GM12878 (cell line): ENCODE results near the gene CCDC80. TPM values are rescaled to one million over a fixed set of nuclear protein-coding genes. Genes with fewer than 3 reads are reported as not detected.

Source experiments
- ATAC-seq: fragments of 200-7000 bp; cut with Tn5 transposase; 3 replicates; pipeline ENCODE4 v1.9.1; 2020; ENCODE audit warnings: mild to moderate bottlenecking, moderate library complexity
- BruUV-seq: library from RNA; stranded (reverse); fragments of 400-500 nt; replicated peaks from 2 replicates; lab custom pipeline; 2021; lab: Mats Ljungman, UMichigan
- CTCF ChIA-PET: fragments of 300-600 bp; sonication (Branson Sonifier 250); formaldehyde crosslinking; extraction: SDS; loops from one replicate; lab custom pipeline; 2021; ENCODE audit warnings: inconsistent platforms; lab: Yijun Ruan, JAX
- POLR2A ChIA-PET: fragments of 350-600 bp; formaldehyde crosslinking; extraction: SDS; loops from one replicate; lab custom pipeline; 2021; ENCODE audit warnings: inconsistent platforms; lab: Charles Lee
- RAD21 ChIA-PET: fragments of 300-600 bp; sonication (Branson Sonifier 250); formaldehyde crosslinking; loops from one replicate; lab custom pipeline; 2023; ENCODE audit warnings: antibody characterized with exemption; ENCODE audit not compliant: unreplicated experiment; lab: Charles Lee
- SMC1A ChIA-PET: fragments of 300-600 bp; sonication (Branson Sonifier 250); formaldehyde crosslinking; loops from one replicate; lab custom pipeline; 2023; ENCODE audit not compliant: unreplicated experiment, uncharacterized antibody; lab: Charles Lee
- DNase-seq: peaks from one replicate; pipeline ENCODE4 v3.0.0-alpha.2; 2011; ENCODE audit warnings: low read depth, low spot score
- FAIRE-seq: peaks from 3 replicates; lab custom pipeline; 2011; peaks lifted over from hg19 to GRCh38; lab: Jason Lieb, UNC
- H2AFZ ChIP-seq: 2 replicates; pipeline ENCODE4 v1.6.0; 2011; ENCODE audit warnings: low read depth, low read length, control low read depth; ENCODE audit not compliant: control insufficient read depth
- H3K27ac ChIP-seq: 2 replicates; pipeline ENCODE4 v1.5.1; 2011; ENCODE audit warnings: control low read depth; ENCODE audit not compliant: control insufficient read depth, insufficient read depth
- H3K27me3 ChIP-seq, 2 experiments: replicated peaks in 1 of 2; 2 replicates each; pipeline versions ENCODE4 v1.6.0 to v1.6.1; 2011; ENCODE audit warnings: low read length in 1 of 2; ENCODE audit not compliant: control insufficient read depth in 2 of 2, insufficient read depth in 2 of 2
- H3K36me3 ChIP-seq, 2 experiments: 2 replicates each; pipeline ENCODE4 v1.5.1; 2011; ENCODE audit warnings: low read length in 1 of 2; ENCODE audit not compliant: control insufficient read depth in 2 of 2, insufficient read depth in 2 of 2
- H3K4me1 ChIP-seq: 2 replicates; pipeline ENCODE4 v1.6.1; 2011; ENCODE audit warnings: mild to moderate bottlenecking, low read length, moderate library complexity, mixed read lengths; ENCODE audit not compliant: control insufficient read depth, insufficient read depth
- H3K4me2 ChIP-seq: 2 replicates; pipeline ENCODE4 v1.6.0; 2011; ENCODE audit warnings: control low read depth; ENCODE audit not compliant: control insufficient read depth, insufficient read depth
- H3K4me3 ChIP-seq: fragments of 200-600 bp; sonication (generic); 2 replicates; pipeline ENCODE4 v1.5.1; 2016
- H3K79me2 ChIP-seq: 2 replicates; pipeline ENCODE4 v1.6.0; 2011; ENCODE audit warnings: low read length; ENCODE audit not compliant: control insufficient read depth, insufficient read depth
- H3K9ac ChIP-seq: 2 replicates; pipeline ENCODE4 v1.8.0; 2011; ENCODE audit warnings: low read length, control low read depth, mixed read lengths; ENCODE audit not compliant: control insufficient read depth, insufficient read depth
- H3K9me3 ChIP-seq: replicated peaks from 3 replicates; pipeline ENCODE4 v1.5.1; 2011; ENCODE audit warnings: mild to moderate bottlenecking, low read length; ENCODE audit not compliant: control insufficient read depth, insufficient read depth
- H4K20me1 ChIP-seq: 2 replicates; pipeline ENCODE4 v1.6.0; 2011; ENCODE audit not compliant: control insufficient read depth, insufficient read depth
- ATF7 ChIP-seq: fragments of 450-650 bp; IDR thresholded peaks from 2 replicates; pipeline ENCODE4 v1.6.1; 2016; ENCODE audit warnings: low read depth, mild to moderate bottlenecking
- CBFB ChIP-seq: IDR thresholded peaks from 2 replicates; pipeline ENCODE4 v1.6.1; 2016; ENCODE audit warnings: antibody characterized with exemption, low read depth
- CHD2 ChIP-seq: IDR thresholded peaks from 2 replicates; pipeline ENCODE4 v1.6.1; 2011; ENCODE audit warnings: low read depth, low read length, improper control_type of control experiment, borderline replicate concordance
- ESRRA ChIP-seq: IDR thresholded peaks from 2 replicates; pipeline ENCODE4 v1.6.1; 2012; ENCODE audit warnings: mild to moderate bottlenecking, low read length, improper control_type of control experiment
- GATAD2B ChIP-seq: fragments of 450-650 bp; conservative IDR thresholded peaks from 2 replicates; pipeline ENCODE4 v1.6.1; 2017; ENCODE audit warnings: low read depth, mild to moderate bottlenecking, moderate library complexity
- KLF5 ChIP-seq: fragments of 450-650 bp; IDR thresholded peaks from 2 replicates; pipeline ENCODE4 v1.6.1; 2014; ENCODE audit warnings: mild to moderate bottlenecking; ENCODE audit not compliant: partially characterized antibody
- MEF2A ChIP-seq: IDR thresholded peaks from 2 replicates; pipeline ENCODE4 v1.6.1; 2011; ENCODE audit warnings: low read depth, mild to moderate bottlenecking, low read length, moderate library complexity; ENCODE audit not compliant: insufficient read depth
- NFIC ChIP-seq: IDR thresholded peaks from 2 replicates; pipeline ENCODE4 v1.6.1; 2012; ENCODE audit warnings: low read depth, mild to moderate bottlenecking, inconsistent platforms, low read length, moderate library complexity
- NR2C2 ChIP-seq: IDR thresholded peaks from 2 replicates; pipeline ENCODE4 v1.6.1; 2011; ENCODE audit warnings: borderline replicate concordance, low read depth; ENCODE audit not compliant: control insufficient read depth, insufficient read length
- WGBS: methylation state at CpG from one replicate; pipeline ENCODE4 v1.1.6; 2016; ENCODE audit warnings: low lambda C conversion rate; ENCODE audit not compliant: insufficient replicate concordance, insufficient coverage; ENCODE audit errors: missing lambda C conversion rate; 5-methylcytosine and 5-hydroxymethylcytosine counted together
- in situ Hi-C: fragments of 300-500 bp; cut with MboI; formaldehyde crosslinking; loops from 9 replicates; pipeline ENCODE4 v1.14.3; 2018; ENCODE audit warnings: mixed read lengths
- intact Hi-C: fragments of 100-400 bp; cut with micrococcal nuclease; formaldehyde crosslinking; loops from one replicate; pipeline ENCODE4 v1.14.2; 2022; ENCODE audit not compliant: unreplicated experiment
- polyA plus RNA-seq, 11 experiments: library from polyadenylated mRNA; depleted of rRNA in 4 of 11; unstranded in 6 of 11; stranded (reverse) in 5 of 11; fragments of >200 nt; fragmentation: Nextera tagmentation in 4 of 11; fragmentation: Illumina TruSeq in 1 of 11; extraction: Ambion mirVana in 4 of 11; extraction: Trizol in 1 of 11; gene quantifications; 1 replicate in 1 of 11; 2 replicates in 10 of 11; pipeline versions ENCODE4 v1.2.1 to v1.2.3, GENCODE V29; 2011 to 2016; ENCODE audit warnings: inconsistent platforms in 2 of 11, missing spikeins in 2 of 11, low read depth in 1 of 11
- total RNA-seq, 4 experiments: library from RNA; depleted of rRNA in 3 of 4; stranded (reverse); fragments of >200 nt in 3 of 4; fragmentation: Illumina TruSeq in 1 of 4; extraction: Trizol in 1 of 4; gene quantifications; 2 replicates each; pipeline versions ENCODE4 v1.2.1 to v1.2.3, GENCODE V29; 2013 to 2021

The CCDC80 gene
- total and polyA plus RNA-seq, 10 of the 15 experiments (the other 5 are each of a cell fraction or from before 2014, with no cell fraction given) = 0.01 to 0.59 (median 0.21) TPM; not detected in 5

- no peak for TF ChIP-seq CBFB
Observed at GRCh38 chr3:112560721-112561483, 80.0 kb downstream of the CCDC80 start (continued).

GRCh38 chr3:112560307-112560706, 80.6 kb downstream of the CCDC80 start:
- H2AFZ ChIP-seq = no peak overlapping the region
- SMC1A ChIA-PET = interaction anchor here (0.7 to 1.7 kb wide), 10 partner anchors 8 to 921 kb away, joined by 3 to 6 read pairs (median 3); no protein-coding TSS in a partner anchor
- RAD21 ChIA-PET = interaction anchor here (0.7 to 2.5 kb wide), 6 partner anchors 12 to 427 kb away, joined by 3 to 7 read pairs (median 4); partner anchors contain the start of gene GCSAM

GRCh38 chr3:112557976-112558375, 83.0 kb downstream of the CCDC80 start:
- Histone ChIP-seq H3K27me3 (no peaks in the 10 kb centered on the region), H3K4me3 (no peak overlapping the region), H2AFZ (no peak overlapping the region), H3K9ac (no peak overlapping the region), H3K4me1 (no peaks in the 10 kb centered on the region), H3K9me3 (no peaks in the 10 kb centered on the region; the same call in 2 of the 3 replicates), H3K27ac (no peak overlapping the region), H3K79me2 (peaks cover 71% of the 10 kb centered on the region), H3K36me3 (no peaks in the 10 kb centered on the region; a peak in 2 of 4 replicates), H4K20me1 (no peaks in the 10 kb centered on the region), H3K4me2 (no peak overlapping the region)
- intact Hi-C loops (no loop called here), in situ Hi-C loops (no loop called here)
- ATAC-seq (no peak), DNase-seq (no peak), FAIRE-seq (no peak)
- no TSS peak for BruUV-seq
- CTCF ChIA-PET = interaction anchor here (0.9 to 1.6 kb wide), 2 partner anchors 16 to 265 kb away, joined by 3 read pairs; no protein-coding TSS in a partner anchor
- POLR2A ChIA-PET = interaction anchor here (0.7 kb wide), 2 partner anchors 1153 to 1766 kb away, joined by 3 read pairs; no protein-coding TSS in a partner anchor
- 4% methylated on average over 1 of the region's 1 CpG for WGBS
- TF ChIP-seq NFIC (no peak), ESRRA (no peak), CHD2 (no peak), MEF2A (no peak), NR2C2 (no peak), GATAD2B (no peak), KLF5 (no peak)
- SMC1A ChIA-PET = interaction anchor here (0.8 to 1.0 kb wide), 3 partner anchors 11 to 225 kb away, joined by 3 read pairs; partner anchors contain the start of gene CD200
- RAD21 ChIA-PET = interaction anchor here (2.4 kb wide), 1 partner anchor 447 kb away, joined by 5 read pairs; no protein-coding TSS in a partner anchor

More at GRCh38 chr3:112560307-112560706, 80.6 kb downstream of the CCDC80 start:
- Histone ChIP-seq H3K4me2 (peak overlapping the region; percentile 78), H3K36me3 (no peaks in the 10 kb centered on the region; a peak in 2 of 4 replicates), H3K4me1 (peaks cover 4% of the 10 kb centered on the region; the same call in 1 of the 2 replicates), H3K27me3 (no peaks in the 10 kb centered on the region), H3K27ac (peak overlapping the region; percentile 92), H3K79me2 (peaks cover 63% of the 10 kb centered on the region), H3K9ac (peak overlapping the region; percentile 74), H3K4me3 (peak overlapping the region; percentile 81), H4K20me1 (no peaks in the 10 kb centered on the region), H3K9me3 (no peaks in the 10 kb centered on the region; the same call in 2 of the 3 replicates)
- 0 out of 2 replicates have a peak, but pooled peaks have one; percentile 7 for TF ChIP-seq ATF7
- TF ChIP-seq ESRRA = no peak
- in situ Hi-C loops = no loop called here
- 0% methylated on average over 2 of the region's 2 CpGs for WGBS
- intact Hi-C loops = no loop called here
- ChIA-PET CTCF (interaction anchor here (0.7 to 1.1 kb wide), 3 partner anchors 27 to 424 kb away, joined by 3 to 5 read pairs (median 5); partner anchors contain the start of gene SLC9C1), POLR2A (interaction anchor here (0.6 to 2.3 kb wide), 7 partner anchors 8 to 459 kb away, joined by 3 to 9 read pairs (median 3); partner anchors contain the start of gene BTLA)
- ATAC-seq = no peak
- DNase-seq = no peak
- no peak for FAIRE-seq
- no TSS peak for BruUV-seq
